Small intestine (tissue), 7 donors: Measurements from ENCODE around the gene ALLC. TPM values are rescaled to one million over a fixed set of nuclear protein-coding genes. Genes with fewer than 3 reads are reported as not detected.

ENCODE experiments used
- DNase-seq, 2 donors: peaks; one replicate each; pipeline versions ENCODE4 v3.0.0 to v3.0.0-alpha.2; 2013
- FAIRE-seq: peaks from 2 replicates; lab custom pipeline; 2012; peaks lifted over from hg19 to GRCh38; lab: Jason Lieb, UNC
- H3K27ac ChIP-seq, 3 donors: one replicate each; pipeline ENCODE4 v1.5.1; 2013; ENCODE audit warnings: low read length in 2 of 3, mild to moderate bottlenecking in 2 of 3, control low read depth in 1 of 3, inconsistent platforms in 1 of 3, low read depth in 1 of 3, moderate library complexity in 1 of 3
- H3K27me3 ChIP-seq, 3 donors: one replicate each; pipeline ENCODE4 v1.6.1; 2013; ENCODE audit warnings: low read length in 3 of 3, inconsistent platforms in 1 of 3; ENCODE audit not compliant: control insufficient read depth in 3 of 3, insufficient read depth in 3 of 3
- H3K36me3 ChIP-seq, 3 donors: one replicate each; pipeline ENCODE4 v1.6.1; 2013; ENCODE audit warnings: low read length in 3 of 3, inconsistent platforms in 1 of 3, low read depth in 1 of 3, mild to moderate bottlenecking in 1 of 3, moderate library complexity in 1 of 3; ENCODE audit not compliant: control insufficient read depth in 3 of 3, insufficient read depth in 2 of 3
- H3K4me1 ChIP-seq, 3 donors: one replicate each; pipeline ENCODE4 v1.6.1; 2013; ENCODE audit warnings: low read length in 2 of 3, inconsistent platforms in 1 of 3, low read depth in 1 of 3, mild to moderate bottlenecking in 1 of 3, moderate library complexity in 1 of 3; ENCODE audit not compliant: control insufficient read depth in 3 of 3, insufficient read depth in 2 of 3
- H3K4me3 ChIP-seq, 3 donors: one replicate each; pipeline ENCODE4 v1.5.1; 2013; ENCODE audit warnings: low read length in 3 of 3, control low read depth in 1 of 3, inconsistent platforms in 1 of 3, low read depth in 1 of 3, mild to moderate bottlenecking in 1 of 3, moderate library complexity in 1 of 3
- H3K9me3 ChIP-seq, 2 donors: one replicate each; pipeline ENCODE4 v1.6.1; 2013; ENCODE audit warnings: low read depth in 1 of 2, low read length in 1 of 2; ENCODE audit not compliant: control insufficient read depth in 2 of 2, insufficient read depth in 1 of 2
- WGBS, 3 donors: extraction: QIAGEN DNeasy Blood & Tissue Kit; methylation state at CpG; one replicate each; pipeline ENCODE4 v1.1.7; 2013; 5-methylcytosine and 5-hydroxymethylcytosine counted together
- polyA plus RNA-seq, 4 donors: library from polyadenylated mRNA; stranded (reverse) in 3 of 4; unstranded in 1 of 4; fragments of 200-250 nt in 3 of 4; fragments of 120-200 nt in 1 of 4; gene quantifications; one replicate each; pipeline versions ENCODE4 v1.2.1 to v1.2.3, GENCODE V29; 2013
- donor health status: healthy with polysubstance abuse.
- donor health status: control.
- donor health status: control.
- donor health status: Bipolar disorder and iron deficiency.
- donor health status: healthy.

Gene ALLC
- polyA plus RNA-seq, 4 donors = 0.07 TPM; not detected in 3

DNA sequence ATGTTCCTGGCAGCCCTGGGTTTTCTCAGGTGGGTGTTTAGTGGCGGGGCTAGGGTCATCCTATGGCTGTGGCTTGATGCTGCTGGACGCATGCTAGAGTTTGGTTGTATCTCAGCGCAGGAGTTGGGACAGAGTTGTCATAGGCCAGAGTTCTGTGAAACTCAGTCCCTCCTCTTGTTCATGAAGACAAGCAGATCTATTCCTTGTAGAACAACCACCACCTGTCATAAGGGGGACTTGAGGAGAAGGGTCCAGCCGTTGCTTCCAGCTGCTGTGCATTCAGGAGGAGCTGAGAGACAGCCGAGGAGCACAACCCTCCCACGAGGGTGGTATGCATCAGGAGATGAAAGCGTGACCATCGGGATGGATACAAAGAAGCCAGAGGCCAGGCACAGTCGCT is 71.8 kb downstream of the ALLC start:
- Histone ChIP-seq H3K36me3 (no peaks in the 10 kb centered on the region), H3K4me1 (no peaks in the 10 kb centered on the region), H3K9me3 (no peaks in the 10 kb centered on the region), H3K4me3 (no peak overlapping the region), H3K27me3 (no peaks in the 10 kb centered on the region), H3K27ac (no peak overlapping the region)
- 64 to 79% (median 70%) methylated on average over 9 of the region's 9 CpGs for WGBS, 3 donors
- FAIRE-seq = no peak
- no peak for DNase-seq

GRCh38 chr2:3730646-3731045 is 72.6 kb downstream of the ALLC start:
- Histone ChIP-seq H3K4me1 (no peaks in the 10 kb centered on the region), H3K9me3 (no peaks in the 10 kb centered on the region), H3K36me3 (no peaks in the 10 kb centered on the region), H3K4me3 (no peak overlapping the region), H3K27me3 (no peaks in the 10 kb centered on the region), H3K27ac (no peak overlapping the region)
- FAIRE-seq (no peak), DNase-seq (no peak)
- WGBS, 3 donors = 68 to 85% (median 77%) methylated on average over 8 of the region's 8 CpGs

DNA sequence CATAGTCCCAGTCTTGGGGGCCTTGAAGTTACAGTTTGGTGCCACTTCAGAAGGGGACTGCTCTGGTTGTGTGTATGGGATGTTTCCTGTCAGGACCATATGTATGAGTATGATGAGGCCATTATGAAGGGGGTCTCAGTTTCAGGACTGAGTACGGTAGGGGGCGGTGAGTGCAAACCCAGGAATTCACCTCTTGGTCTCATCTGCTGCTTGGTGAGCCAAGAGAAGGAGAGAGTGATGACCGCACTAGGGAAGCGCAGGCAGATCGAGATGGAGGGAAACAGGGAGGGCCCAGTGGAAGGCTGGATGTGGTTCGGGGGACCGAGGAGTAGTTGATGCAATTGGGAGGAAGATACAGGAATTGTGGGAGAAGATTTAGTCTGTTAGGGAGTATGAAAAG is 73.8 kb downstream of the ALLC start:
- no peak for FAIRE-seq
- Histone ChIP-seq H3K4me3 (no peak overlapping the region), H3K36me3 (no peaks in the 10 kb centered on the region), H3K9me3 (no peaks in the 10 kb centered on the region), H3K4me1 (no peaks in the 10 kb centered on the region), H3K27ac (no peak overlapping the region), H3K27me3 (no peaks in the 10 kb centered on the region)
- WGBS, 3 donors = 92 to 95% (median 94%) methylated on average over 7 of the region's 7 CpGs
- DNase-seq = no peak

DNA sequence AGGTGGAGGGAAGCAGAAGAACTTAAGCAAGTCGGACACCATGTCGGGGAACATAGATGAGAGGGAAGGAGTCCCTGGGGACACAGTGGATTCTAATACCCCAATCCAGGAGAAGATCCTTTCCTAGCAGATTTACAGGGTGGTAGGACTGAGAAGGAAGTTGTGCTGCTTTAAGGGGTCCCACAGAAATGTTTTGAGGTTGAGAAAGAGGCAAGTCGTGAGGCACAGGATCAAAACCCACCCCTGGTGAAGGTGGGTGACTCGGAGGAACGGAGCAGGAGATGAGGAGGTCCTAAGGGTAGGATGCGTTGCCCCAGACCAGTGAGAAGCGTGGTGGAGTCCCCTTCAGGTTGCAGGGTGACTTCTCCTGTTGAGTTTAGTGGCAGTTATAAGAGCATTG is 78.1 kb downstream of the ALLC start:
- Histone ChIP-seq H3K27me3 (no peaks in the 10 kb centered on the region), H3K27ac (no peak overlapping the region), H3K4me3 (no peak overlapping the region), H3K36me3 (no peaks in the 10 kb centered on the region), H3K4me1 (no peaks in the 10 kb centered on the region), H3K9me3 (no peaks in the 10 kb centered on the region)
- DNase-seq (no peak), FAIRE-seq (no peak)
- WGBS, 3 donors = 74 to 84% (median 82%) methylated on average over 7 of the region's 7 CpGs

DNA sequence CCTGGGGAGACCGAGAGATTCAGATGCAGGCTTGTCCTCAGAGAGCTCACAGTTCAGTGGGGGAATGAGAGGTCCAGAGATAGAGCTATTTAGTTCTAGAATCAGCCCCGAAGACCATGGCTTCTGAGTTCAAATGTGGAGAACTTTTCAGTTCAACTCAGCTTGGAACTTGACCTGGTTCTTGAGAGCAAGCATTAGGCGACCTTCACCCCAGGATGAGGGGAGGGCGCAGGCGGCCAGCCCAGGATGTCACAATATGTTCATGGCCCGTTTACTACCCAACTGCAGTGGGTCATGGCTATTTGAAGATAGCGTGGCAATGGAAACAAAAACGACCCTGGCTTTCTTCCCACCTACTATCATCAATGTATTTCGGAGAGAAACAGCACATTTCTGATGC is 79.1 kb downstream of the ALLC start:
- no peak for DNase-seq
- H3K27me3 ChIP-seq = no peaks in the 10 kb centered on the region
- no peaks in the 10 kb centered on the region for H3K9me3 ChIP-seq
- FAIRE-seq = no peak
- no peak overlapping the region for H3K27ac ChIP-seq
- H3K36me3 ChIP-seq = no peaks in the 10 kb centered on the region
- no peak overlapping the region for H3K4me3 ChIP-seq
- no peaks in the 10 kb centered on the region for H3K4me1 ChIP-seq
- WGBS, 3 donors = 68 to 78% (median 69%) methylated on average over 9 of the region's 9 CpGs

DNA sequence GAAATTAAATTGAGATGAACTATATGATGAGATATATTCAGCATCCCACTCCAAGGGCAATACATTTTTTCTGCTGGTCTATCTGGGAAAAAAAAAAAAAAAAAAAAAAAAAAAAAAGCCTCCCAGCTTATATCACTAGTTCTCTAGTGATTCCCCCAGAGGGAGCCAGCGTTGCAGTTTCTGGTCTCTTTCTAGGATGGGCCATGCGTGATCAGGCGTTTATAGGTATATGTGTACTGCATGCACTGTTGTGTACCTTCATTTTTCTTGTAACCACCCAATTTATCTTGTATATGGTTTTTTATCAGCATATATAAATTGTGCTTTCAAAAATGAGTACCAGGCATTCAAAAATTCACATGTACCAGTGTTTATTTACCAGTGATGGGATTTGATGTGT is 80.5 kb downstream of the ALLC start:
- H3K27me3 ChIP-seq = no peaks in the 10 kb centered on the region
- H3K4me3 ChIP-seq = no peak overlapping the region
- FAIRE-seq = no peak
- no peak overlapping the region for H3K27ac ChIP-seq
- DNase-seq = no peak
- no peaks in the 10 kb centered on the region for H3K4me1 ChIP-seq
- 19 to 42% (median 21%) methylated on average over 3 of the region's 3 CpGs for WGBS, 3 donors
- no peaks in the 10 kb centered on the region for H3K36me3 ChIP-seq
- no peaks in the 10 kb centered on the region for H3K9me3 ChIP-seq

DNA sequence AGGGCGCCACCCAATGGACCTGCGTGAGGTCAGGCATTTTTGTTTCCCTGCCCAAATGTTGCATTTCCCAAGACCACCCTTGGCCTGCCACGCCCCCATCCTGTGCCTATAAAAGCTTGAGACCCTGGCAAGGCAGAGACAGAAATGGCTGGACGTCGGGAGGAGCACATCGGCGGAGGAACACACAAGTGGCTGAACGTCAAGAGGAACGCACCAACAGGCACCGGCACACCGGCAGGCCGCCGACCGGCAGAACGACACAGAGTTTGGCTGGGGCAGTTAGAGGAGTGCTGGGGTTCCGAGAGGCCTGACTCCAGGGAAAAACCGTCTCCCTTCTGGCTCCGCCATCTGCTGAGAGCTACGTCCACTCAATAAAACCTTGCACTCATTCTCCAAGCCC is 81.3 kb downstream of the ALLC start:
- 88 to 92% (median 90%) methylated on average over 19 of the region's 19 CpGs for WGBS, 3 donors
- FAIRE-seq (no peak), DNase-seq (no peak)
- H3K9me3 ChIP-seq = no peaks in the 10 kb centered on the region
- H3K4me1 ChIP-seq = no peaks in the 10 kb centered on the region
- no peaks in the 10 kb centered on the region for H3K27me3 ChIP-seq
- H3K36me3 ChIP-seq = no peaks in the 10 kb centered on the region
- no peak overlapping the region for H3K4me3 ChIP-seq
- H3K27ac ChIP-seq = no peak overlapping the region

- H3K4me1 ChIP-seq = no peaks in the 10 kb centered on the region
- 63 to 68% (median 67%) methylated on average over 8 of the region's 8 CpGs for WGBS, 3 donors
- H3K27ac ChIP-seq = no peak overlapping the region
- H3K4me3 ChIP-seq = no peak overlapping the region
- H3K27me3 ChIP-seq = no peaks in the 10 kb centered on the region
- FAIRE-seq (no peak), DNase-seq (no peak)
- H3K36me3 ChIP-seq = no peaks in the 10 kb centered on the region
- H3K9me3 ChIP-seq = no peaks in the 10 kb centered on the region
These were observed 83.4 kb downstream of the ALLC start for GRCh38 chr2:3741396-3741795.

- WGBS, 3 donors = 87 to 94% (median 94%) methylated on average over 13 of the region's 13 CpGs
- no peaks in the 10 kb centered on the region for H3K36me3 ChIP-seq
- FAIRE-seq = no peak
These were observed 84.0 kb downstream of the ALLC start for GRCh38 chr2:3741867-3742602.

More at GRCh38 chr2:3741867-3742602, 84.0 kb downstream of the ALLC start:
- H3K4me1 ChIP-seq = no peaks in the 10 kb centered on the region
- no peak overlapping the region for H3K4me3 ChIP-seq
- H3K27me3 ChIP-seq = no peaks in the 10 kb centered on the region
- H3K9me3 ChIP-seq = no peaks in the 10 kb centered on the region
- no peak overlapping the region for H3K27ac ChIP-seq
- DNase-seq = no peak
